SK-N-SH treated with all-trans-retinoic acid at 6 μM for 48 hours (cell line): ENCODE data around the gene PEPD.

Source experiments
- ESRRG ChIP-seq: fragments of 250-450 bp; sonication (Bioruptor Pico); IDR thresholded peaks from 2 replicates; pipeline ENCODE4 v1.6.1; 2021; ENCODE audit warnings: mild to moderate bottlenecking
- RARB ChIP-seq: fragments of 250-450 bp; sonication (Bioruptor Pico); IDR thresholded peaks from 2 replicates; pipeline ENCODE4 v1.8.0; 2021; ENCODE audit warnings: mild to moderate bottlenecking, moderate library complexity
- ZFP30 ChIP-seq: fragments of 450-650 bp; formaldehyde crosslinking; IDR thresholded peaks from 2 replicates; pipeline ENCODE4 v1.5.0; 2022; ENCODE audit warnings: mild to moderate bottlenecking, moderate library complexity
- ZNF8 ChIP-seq: fragments of 450-650 bp; formaldehyde crosslinking; IDR thresholded peaks from 2 replicates; pipeline ENCODE4 v1.5.0; 2020; ENCODE audit warnings: mild to moderate bottlenecking, moderate library complexity
- TF ChIP-seq, protein P1 (sequence below): fragments of 250-450 bp; sonication (Bioruptor Pico); IDR thresholded peaks from 2 replicates; pipeline ENCODE4 v1.8.0; 2020; ENCODE audit warnings: mild to moderate bottlenecking, moderate library complexity, borderline replicate concordance

DNA sequence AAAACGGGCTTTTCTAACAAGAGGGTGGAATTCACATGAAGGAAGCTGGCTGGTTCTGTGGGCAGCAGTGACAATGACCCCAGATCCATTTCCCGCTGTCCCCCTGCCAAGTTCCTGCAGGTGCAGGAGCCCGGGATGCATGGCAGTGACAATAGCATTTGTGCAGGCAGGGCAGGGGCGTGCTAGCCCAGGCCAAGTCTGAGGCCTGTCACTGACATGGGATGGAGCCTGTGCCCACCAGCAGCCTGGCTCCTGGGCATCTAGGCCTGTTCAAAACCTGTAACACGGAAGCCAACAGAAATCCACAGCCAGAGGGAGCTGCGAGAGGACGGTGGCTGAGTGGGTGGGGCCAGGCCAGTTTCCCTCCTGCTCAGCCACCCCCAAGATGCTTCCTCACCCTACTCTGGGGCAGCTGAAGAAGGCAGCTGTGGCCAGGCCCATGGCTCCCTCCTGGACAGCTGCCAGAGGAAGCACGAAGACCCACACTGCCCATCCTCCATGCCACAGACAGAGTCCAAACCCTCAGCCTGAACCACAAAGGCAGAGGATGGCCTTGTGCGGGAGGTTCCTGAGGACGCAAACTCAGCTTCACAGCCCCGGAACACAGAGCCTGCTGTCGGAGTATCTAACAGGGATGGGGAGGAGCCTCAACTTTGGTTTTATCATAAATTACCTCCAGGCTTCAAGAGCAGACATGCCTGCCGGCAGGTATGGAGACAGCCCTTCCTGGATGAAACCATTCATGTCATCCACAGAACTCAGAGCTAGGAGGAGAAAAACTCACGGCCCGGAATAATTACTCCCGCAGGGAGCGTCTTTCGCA is 74.0 kb downstream of the PEPD start:
- no peak for TF ChIP-seq ZFP30
- no peak for TF ChIP-seq ZNF8 (CRISPR knock-in tag)
- TF ChIP-seq, protein P1, sequence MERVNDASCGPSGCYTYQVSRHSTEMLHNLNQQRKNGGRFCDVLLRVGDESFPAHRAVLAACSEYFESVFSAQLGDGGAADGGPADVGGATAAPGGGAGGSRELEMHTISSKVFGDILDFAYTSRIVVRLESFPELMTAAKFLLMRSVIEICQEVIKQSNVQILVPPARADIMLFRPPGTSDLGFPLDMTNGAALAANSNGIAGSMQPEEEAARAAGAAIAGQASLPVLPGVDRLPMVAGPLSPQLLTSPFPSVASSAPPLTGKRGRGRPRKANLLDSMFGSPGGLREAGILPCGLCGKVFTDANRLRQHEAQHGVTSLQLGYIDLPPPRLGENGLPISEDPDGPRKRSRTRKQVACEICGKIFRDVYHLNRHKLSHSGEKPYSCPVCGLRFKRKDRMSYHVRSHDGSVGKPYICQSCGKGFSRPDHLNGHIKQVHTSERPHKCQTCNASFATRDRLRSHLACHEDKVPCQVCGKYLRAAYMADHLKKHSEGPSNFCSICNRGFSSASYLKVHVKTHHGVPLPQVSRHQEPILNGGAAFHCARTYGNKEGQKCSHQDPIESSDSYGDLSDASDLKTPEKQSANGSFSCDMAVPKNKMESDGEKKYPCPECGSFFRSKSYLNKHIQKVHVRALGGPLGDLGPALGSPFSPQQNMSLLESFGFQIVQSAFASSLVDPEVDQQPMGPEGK = no peak
- no peak for TF ChIP-seq ESRRG
- TF ChIP-seq RARB (CRISPR knock-in tag) = no peak
